ENCODE results near the gene PRELID2. TPM values are rescaled to one million over a fixed set of nuclear protein-coding genes. Genes with fewer than 3 reads are reported as not detected.

PRELID2 gene
- total RNA-seq, 4 donors from 2014 or later: 1.1 to 6.7 (median 1.2) TPM; not detected in 1

GRCh38 chr5:145854651-145855258 is 19.6 kb upstream of the PRELID2 start:
- ATAC-seq: no peak
- Histone ChIP-seq H3K4me1 (peaks cover 6% of the 10 kb centered on the region in 2 donors), H3K27me3 (no peaks in the 10 kb centered on the region), H3K36me3 (no peaks in the 10 kb centered on the region), H3K4me3 (no peak overlapping the region), H3K27ac (no peak overlapping the region), H3K9me3 (no peaks in the 10 kb centered on the region)
- intact Hi-C loops (cut with DNase I; ENCODE audit: low total_unique reads): no loop called here
- in situ Hi-C loops (cut with MboI; ENCODE audit: low sequenced_read_pairs in 4 of 4): no loop called here
- no peak for DNase-seq
- TF ChIP-seq POLR2A (IDR thresholded peaks at IDR 0.05) (no peak), CTCF (IDR thresholded peaks at IDR 0.05 in 4 of 5, conservative IDR thresholded peaks at IDR 0.05 in 1 of 5) (no peak)

- Histone ChIP-seq H3K4me3 (no peak overlapping the region), H3K9me3 (no peaks in the 10 kb centered on the region), H3K36me3 (no peaks in the 10 kb centered on the region), H3K4me1 (peaks cover 6% of the 10 kb centered on the region in 2 donors), H3K27me3 (no peaks in the 10 kb centered on the region), H3K27ac (no peak overlapping the region)
- DNase-seq (no peak), ATAC-seq (no peak)
- TF ChIP-seq POLR2A (IDR thresholded peaks at IDR 0.05) (no peak), CTCF (IDR thresholded peaks at IDR 0.05 in 4 of 5, conservative IDR thresholded peaks at IDR 0.05 in 1 of 5) (no peak)
- in situ Hi-C loops (cut with MboI; ENCODE audit: low sequenced_read_pairs in 4 of 4) (no loop called here), intact Hi-C loops (cut with DNase I; ENCODE audit: low total_unique reads) (no loop called here)
Measured at GRCh38 chr5:145853781-145854376, 18.7 kb upstream of the PRELID2 start.

- in situ Hi-C loops (cut with MboI; ENCODE audit: low sequenced_read_pairs in 4 of 4) (no loop called here), intact Hi-C loops (cut with DNase I; ENCODE audit: low total_unique reads) (no loop called here)
- ATAC-seq (no peak), DNase-seq (no peak)
- H3K4me3 ChIP-seq: no peak overlapping the region
- H3K27me3 ChIP-seq: no peaks in the 10 kb centered on the region
- H3K27ac ChIP-seq: no peak overlapping the region
- no peaks in the 10 kb centered on the region for H3K9me3 ChIP-seq
- peaks cover 6% of the 10 kb centered on the region in 2 donors for H3K4me1 ChIP-seq
- no peak for TF ChIP-seq POLR2A (IDR thresholded peaks at IDR 0.05)
- no peak for TF ChIP-seq CTCF (IDR thresholded peaks at IDR 0.05 in 4 of 5, conservative IDR thresholded peaks at IDR 0.05 in 1 of 5)
- no peaks in the 10 kb centered on the region for H3K36me3 ChIP-seq
Measured at GRCh38 chr5:145852990-145853389, 17.8 kb upstream of the PRELID2 start.

GRCh38 chr5:145848854-145849253 is 13.7 kb upstream of the PRELID2 start:
- Histone ChIP-seq H3K27me3 (no peaks in the 10 kb centered on the region), H3K9me3 (no peaks in the 10 kb centered on the region), H3K4me3 (no peak overlapping the region), H3K27ac (no peak overlapping the region), H3K4me1 (no peaks in the 10 kb centered on the region), H3K36me3 (no peaks in the 10 kb centered on the region)
- TF ChIP-seq CTCF (IDR thresholded peaks at IDR 0.05 in 4 of 5, conservative IDR thresholded peaks at IDR 0.05 in 1 of 5) (no peak), POLR2A (IDR thresholded peaks at IDR 0.05) (no peak)
- ATAC-seq (no peak), DNase-seq (no peak)
- in situ Hi-C loops (cut with MboI; ENCODE audit: low sequenced_read_pairs in 4 of 4): loop anchor here in 2 of 4 donors (25.0 kb wide), 1 partner anchor 1662 kb away; no protein-coding TSS in a partner anchor
- intact Hi-C loops (cut with DNase I; ENCODE audit: low total_unique reads): no loop called here
